ENCODE results near the gene KCNMA1. TPM values are rescaled to one million over a fixed set of nuclear protein-coding genes. Genes with fewer than 3 reads are reported as not detected.

Gene KCNMA1
- polyA plus RNA-seq, 1 of the 3 experiments (the other 2 are of a cell fraction) = 107 TPM

- Histone ChIP-seq H3K4me3 (ENCODE audit: low read depth in 2 of 2, low read length in 1 of 2) (no peak overlapping the region), H3K4me1 (ENCODE audit: control insufficient read depth in 1 of 2, insufficient read depth in 2 of 2, low read depth in 1 of 2, low read length in 1 of 2) (no peaks in the 10 kb centered on the region), H3K9me2 (no peaks in the 10 kb centered on the region), H3K79me2 (ENCODE audit: insufficient read depth) (no peaks in the 10 kb centered on the region), H2AFZ (ENCODE audit: low read depth) (no peak overlapping the region), H3F3A (replicated peaks; ENCODE audit: insufficient read depth) (no peaks in the 10 kb centered on the region), H4K20me1 (ENCODE audit: insufficient read depth) (no peaks in the 10 kb centered on the region), H3K27me3 (ENCODE audit: insufficient read depth) (no peaks in the 10 kb centered on the region), H3K4me2 (no peak overlapping the region), H3K9ac (no peak overlapping the region), H3K36me3 (replicated peaks in 1 of 2; ENCODE audit: control insufficient read depth in 1 of 2, insufficient read depth in 2 of 2, low read length in 1 of 2) (peaks cover 0 to 7% of the 10 kb centered on the region in 2 experiments), H3K9me3 (peaks cover 9% of the 10 kb centered on the region; the same call in 1 of the 2 replicates), H3K27ac (ENCODE audit: low read depth in 2 of 2, low read length in 1 of 2) (no peak overlapping the region)
- no peak for TF ChIP-seq NFIC (IDR thresholded peaks at IDR 0.05; ENCODE audit: borderline replicate concordance)
- no peak for TF ChIP-seq SIN3A (IDR thresholded peaks at IDR 0.05; ENCODE audit: borderline replicate concordance, low read depth, low read length)
- TF ChIP-seq RCOR1 (IDR thresholded peaks at IDR 0.05; ENCODE audit: low read length) = no peak
- no peak for TF ChIP-seq FOSL2 (IDR thresholded peaks at IDR 0.05; ENCODE audit: borderline replicate concordance, low read depth)
- TF ChIP-seq YY1 (IDR thresholded peaks at IDR 0.05; ENCODE audit: low read depth) = no peak
- TF ChIP-seq NRF1 (IDR thresholded peaks at IDR 0.05; ENCODE audit: low read depth, low read length) = no peak
- TF ChIP-seq ELF1 (IDR thresholded peaks at IDR 0.05) = no peak
- TF ChIP-seq TEAD4 (IDR thresholded peaks at IDR 0.05; ENCODE audit: borderline replicate concordance, insufficient read depth) = no peak
- TF ChIP-seq MEF2A (IDR thresholded peaks at IDR 0.05; ENCODE audit: borderline replicate concordance, low read depth) = no peak
- TF ChIP-seq, protein P1, sequence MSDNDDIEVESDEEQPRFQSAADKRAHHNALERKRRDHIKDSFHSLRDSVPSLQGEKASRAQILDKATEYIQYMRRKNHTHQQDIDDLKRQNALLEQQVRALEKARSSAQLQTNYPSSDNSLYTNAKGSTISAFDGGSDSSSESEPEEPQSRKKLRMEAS (IDR thresholded peaks at IDR 0.05; ENCODE audit: low read depth) = no peak
- no peak for TF ChIP-seq JUND (IDR thresholded peaks at IDR 0.05)
- TF ChIP-seq, protein P2, sequence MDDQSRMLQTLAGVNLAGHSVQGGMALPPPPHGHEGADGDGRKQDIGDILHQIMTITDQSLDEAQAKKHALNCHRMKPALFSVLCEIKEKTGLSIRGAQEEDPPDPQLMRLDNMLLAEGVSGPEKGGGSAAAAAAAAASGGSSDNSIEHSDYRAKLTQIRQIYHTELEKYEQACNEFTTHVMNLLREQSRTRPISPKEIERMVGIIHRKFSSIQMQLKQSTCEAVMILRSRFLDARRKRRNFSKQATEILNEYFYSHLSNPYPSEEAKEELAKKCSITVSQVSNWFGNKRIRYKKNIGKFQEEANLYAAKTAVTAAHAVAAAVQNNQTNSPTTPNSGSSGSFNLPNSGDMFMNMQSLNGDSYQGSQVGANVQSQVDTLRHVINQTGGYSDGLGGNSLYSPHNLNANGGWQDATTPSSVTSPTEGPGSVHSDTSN (IDR thresholded peaks at IDR 0.05) = no peak
- TF ChIP-seq MXI1 (IDR thresholded peaks at IDR 0.05; ENCODE audit: low read depth, low read length) = no peak
- no peak for TF ChIP-seq RAD21 (IDR thresholded peaks at IDR 0.05; ENCODE audit: low read length)
- no peak for TF ChIP-seq FOXJ3 (CRISPR knock-in tag; IDR thresholded peaks at IDR 0.05)
- no peak for DNase-seq
- WGBS (ENCODE audit: low lambda C conversion rate) = 90% methylated on average over 7 of the region's 7 CpGs
- ChIA-PET POLR2A (no interaction called here), CTCF (interaction anchor here (1.0 kb wide), 1 partner anchor 272 kb away, joined by 3 read pairs; no protein-coding TSS in a partner anchor)
Measured at GRCh38 chr10:77371848-77372799, 265.5 kb downstream of the KCNMA1 start.

DNA sequence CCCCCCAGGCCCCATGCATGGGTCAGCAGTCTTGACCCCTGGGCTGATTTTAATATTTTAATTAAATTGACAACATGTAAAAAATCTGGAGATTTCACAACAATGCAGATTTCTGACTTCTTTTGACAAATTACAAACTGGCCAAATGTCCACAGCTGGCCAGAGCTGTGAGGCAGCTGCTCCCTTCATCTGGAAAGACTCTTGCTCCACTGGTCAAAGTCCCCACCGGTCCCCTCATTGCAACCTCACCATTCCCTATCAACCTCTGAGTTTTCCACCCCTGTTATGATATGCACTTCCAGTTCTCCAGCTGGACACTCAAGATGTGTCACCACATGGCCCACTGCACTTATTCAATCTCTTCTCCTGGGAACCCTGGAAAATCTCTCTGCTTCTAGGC lies 266.2 kb downstream of the KCNMA1 start:
- WGBS (ENCODE audit: low lambda C conversion rate) = 64% methylated on average over 1 of the region's 1 CpG
- Histone ChIP-seq H2AFZ (ENCODE audit: low read depth) (no peak overlapping the region), H3K9me2 (no peaks in the 10 kb centered on the region), H3K27ac (ENCODE audit: low read depth in 2 of 2, low read length in 1 of 2) (no peak overlapping the region), H3F3A (replicated peaks; ENCODE audit: insufficient read depth) (no peaks in the 10 kb centered on the region), H3K9me3 (peaks cover 9% of the 10 kb centered on the region; the same call in 1 of the 2 replicates), H3K9ac (no peak overlapping the region), H3K27me3 (ENCODE audit: insufficient read depth) (no peaks in the 10 kb centered on the region), H3K36me3 (replicated peaks in 1 of 2; ENCODE audit: control insufficient read depth in 1 of 2, insufficient read depth in 2 of 2, low read length in 1 of 2) (peaks cover 0 to 9% of the 10 kb centered on the region in 2 experiments), H3K4me3 (ENCODE audit: low read depth in 2 of 2, low read length in 1 of 2) (no peak overlapping the region), H3K4me2 (no peak overlapping the region), H3K4me1 (ENCODE audit: control insufficient read depth in 1 of 2, insufficient read depth in 2 of 2, low read depth in 1 of 2, low read length in 1 of 2) (no peaks in the 10 kb centered on the region), H4K20me1 (ENCODE audit: insufficient read depth) (no peaks in the 10 kb centered on the region), H3K79me2 (ENCODE audit: insufficient read depth) (no peaks in the 10 kb centered on the region)
- POLR2A ChIA-PET = no interaction called here
- DNase-seq = no peak
- CTCF ChIA-PET = interaction anchor here (1.0 kb wide), 1 partner anchor 273 kb away, joined by 3 read pairs; no protein-coding TSS in a partner anchor
- TF ChIP-seq TEAD4 (IDR thresholded peaks at IDR 0.05; ENCODE audit: borderline replicate concordance, insufficient read depth) = no peak
- TF ChIP-seq, protein P3, sequence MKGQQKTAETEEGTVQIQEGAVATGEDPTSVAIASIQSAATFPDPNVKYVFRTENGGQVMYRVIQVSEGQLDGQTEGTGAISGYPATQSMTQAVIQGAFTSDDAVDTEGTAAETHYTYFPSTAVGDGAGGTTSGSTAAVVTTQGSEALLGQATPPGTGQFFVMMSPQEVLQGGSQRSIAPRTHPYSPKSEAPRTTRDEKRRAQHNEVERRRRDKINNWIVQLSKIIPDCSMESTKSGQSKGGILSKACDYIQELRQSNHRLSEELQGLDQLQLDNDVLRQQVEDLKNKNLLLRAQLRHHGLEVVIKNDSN (IDR thresholded peaks at IDR 0.05; ENCODE audit: borderline replicate concordance, low read depth) = no peak
- no peak for TF ChIP-seq FOSL2 (IDR thresholded peaks at IDR 0.05; ENCODE audit: borderline replicate concordance, low read depth)
- TF ChIP-seq RAD21 (IDR thresholded peaks at IDR 0.05; ENCODE audit: low read length) = no peak
- TF ChIP-seq TAF1 (IDR thresholded peaks at IDR 0.05; ENCODE audit: borderline replicate concordance, low read depth, low read length) = no peak
- no peak for TF ChIP-seq FOXJ3 (CRISPR knock-in tag; IDR thresholded peaks at IDR 0.05)
- no peak for TF ChIP-seq JUND (IDR thresholded peaks at IDR 0.05)
- TF ChIP-seq, protein P4, sequence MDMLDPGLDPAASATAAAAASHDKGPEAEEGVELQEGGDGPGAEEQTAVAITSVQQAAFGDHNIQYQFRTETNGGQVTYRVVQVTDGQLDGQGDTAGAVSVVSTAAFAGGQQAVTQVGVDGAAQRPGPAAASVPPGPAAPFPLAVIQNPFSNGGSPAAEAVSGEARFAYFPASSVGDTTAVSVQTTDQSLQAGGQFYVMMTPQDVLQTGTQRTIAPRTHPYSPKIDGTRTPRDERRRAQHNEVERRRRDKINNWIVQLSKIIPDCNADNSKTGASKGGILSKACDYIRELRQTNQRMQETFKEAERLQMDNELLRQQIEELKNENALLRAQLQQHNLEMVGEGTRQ (IDR thresholded peaks at IDR 0.05; ENCODE audit: borderline replicate concordance, low read depth, low read length) = no peak
- no peak for TF ChIP-seq MEF2A (IDR thresholded peaks at IDR 0.05; ENCODE audit: borderline replicate concordance, low read depth)
- no peak for TF ChIP-seq CTCF (IDR thresholded peaks at IDR 0.05)
- no peak for TF ChIP-seq NFIC (IDR thresholded peaks at IDR 0.05; ENCODE audit: borderline replicate concordance)
- TF ChIP-seq CHD2 (IDR thresholded peaks at IDR 0.05; ENCODE audit: low read length, partially characterized antibody) = no peak

Measured in SK-N-SH (cell line).